Omental fat pad (tissue), 4 donors: ENCODE data around the gene CCL8. TPM values are rescaled to one million over a fixed set of nuclear protein-coding genes. Genes with fewer than 3 reads are reported as not detected.

ENCODE experiments used
- ATAC-seq: fragments of 150-250 bp; one replicate; pipeline ENCODE4 v1.9.1; 2016; ENCODE audit warnings: mild to moderate bottlenecking, moderate library complexity; ENCODE audit not compliant: low FRiP score
- DNase-seq: peaks from one replicate; pipeline ENCODE4 v3.0.0-alpha.2; 2019; ENCODE audit warnings: low spot score
- total RNA-seq, 4 donors: library from RNA; depleted of rRNA; stranded (reverse); fragments of >200 nt; gene quantifications; one replicate each; pipeline ENCODE4 v1.1.0, GENCODE V29; 2016
- TF ChIP-seq, protein P1 (sequence below), 3 donors: fragments of 450-650 bp; IDR thresholded peaks; one replicate each; pipeline ENCODE4 v1.5.1; 2016 to 2017; ENCODE audit warnings: antibody characterized with exemption in 3 of 3, mild to moderate bottlenecking in 3 of 3, moderate library complexity in 2 of 3

The CCL8 gene
- 1 to 10 TPM in 3 of 4 donors, under 1 TPM in 1; 0.56 to 3.4 (median 2.9) TPM for total RNA-seq

- DNase-seq (no peak), ATAC-seq (no peak)
- TF ChIP-seq, protein P1, sequence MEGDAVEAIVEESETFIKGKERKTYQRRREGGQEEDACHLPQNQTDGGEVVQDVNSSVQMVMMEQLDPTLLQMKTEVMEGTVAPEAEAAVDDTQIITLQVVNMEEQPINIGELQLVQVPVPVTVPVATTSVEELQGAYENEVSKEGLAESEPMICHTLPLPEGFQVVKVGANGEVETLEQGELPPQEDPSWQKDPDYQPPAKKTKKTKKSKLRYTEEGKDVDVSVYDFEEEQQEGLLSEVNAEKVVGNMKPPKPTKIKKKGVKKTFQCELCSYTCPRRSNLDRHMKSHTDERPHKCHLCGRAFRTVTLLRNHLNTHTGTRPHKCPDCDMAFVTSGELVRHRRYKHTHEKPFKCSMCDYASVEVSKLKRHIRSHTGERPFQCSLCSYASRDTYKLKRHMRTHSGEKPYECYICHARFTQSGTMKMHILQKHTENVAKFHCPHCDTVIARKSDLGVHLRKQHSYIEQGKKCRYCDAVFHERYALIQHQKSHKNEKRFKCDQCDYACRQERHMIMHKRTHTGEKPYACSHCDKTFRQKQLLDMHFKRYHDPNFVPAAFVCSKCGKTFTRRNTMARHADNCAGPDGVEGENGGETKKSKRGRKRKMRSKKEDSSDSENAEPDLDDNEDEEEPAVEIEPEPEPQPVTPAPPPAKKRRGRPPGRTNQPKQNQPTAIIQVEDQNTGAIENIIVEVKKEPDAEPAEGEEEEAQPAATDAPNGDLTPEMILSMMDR (IDR thresholded peaks at IDR 0.05): no peak
These were observed at the start of gene CCL8 for GRCh38 chr17:34319039-34319483. TSS of gene CCL8 (plus strand) at chr17:34319435. CDS start at chr17:34319502, 67 bp downstream.

- DNase-seq (no peak), ATAC-seq (peak; percentile 67)
- TF ChIP-seq, protein P1 (IDR thresholded peaks at IDR 0.05): no peak
These were observed 49.3 kb upstream of the CCL8 start, which contains the start of gene CCL7 for GRCh38 chr17:34269969-34270368. TSS of gene CCL7 (plus strand) at chr17:34270221. CDS start at chr17:34270291, 70 bp downstream.

GRCh38 chr17:34275881-34276280 is 43.4 kb upstream of the CCL8 start:
- no peak for DNase-seq
- ATAC-seq: no peak
- TF ChIP-seq, protein P1 (IDR thresholded peaks at IDR 0.05): no peak

- TF ChIP-seq, protein P1 (IDR thresholded peaks at IDR 0.05): no peak
- no peak for DNase-seq
- no peak for ATAC-seq
These were observed 42.4 kb upstream of the CCL8 start for GRCh38 chr17:34276826-34277225.

DNA sequence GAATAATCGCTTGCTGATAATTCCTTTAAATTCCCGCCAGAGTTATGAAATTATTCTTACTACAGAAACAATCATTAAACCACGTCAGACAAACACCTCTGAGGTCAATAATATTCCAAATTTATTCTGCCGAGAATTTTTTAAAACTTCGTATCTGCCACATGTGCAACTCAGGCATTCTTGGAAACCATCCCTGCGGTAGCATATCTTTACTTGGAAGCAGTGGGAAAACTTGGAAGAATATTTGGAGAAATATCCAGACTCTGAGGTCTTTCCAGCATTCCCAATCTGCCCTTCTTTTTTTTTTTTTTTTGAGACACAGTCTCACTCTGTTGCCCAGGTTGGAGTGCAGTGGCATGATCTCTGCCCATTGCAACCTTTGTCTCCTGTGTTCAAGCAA is 35.7 kb upstream of the CCL8 start:
- DNase-seq (no peak), ATAC-seq (no peak)
- TF ChIP-seq, protein P1 (IDR thresholded peaks at IDR 0.05): no peak

DNA sequence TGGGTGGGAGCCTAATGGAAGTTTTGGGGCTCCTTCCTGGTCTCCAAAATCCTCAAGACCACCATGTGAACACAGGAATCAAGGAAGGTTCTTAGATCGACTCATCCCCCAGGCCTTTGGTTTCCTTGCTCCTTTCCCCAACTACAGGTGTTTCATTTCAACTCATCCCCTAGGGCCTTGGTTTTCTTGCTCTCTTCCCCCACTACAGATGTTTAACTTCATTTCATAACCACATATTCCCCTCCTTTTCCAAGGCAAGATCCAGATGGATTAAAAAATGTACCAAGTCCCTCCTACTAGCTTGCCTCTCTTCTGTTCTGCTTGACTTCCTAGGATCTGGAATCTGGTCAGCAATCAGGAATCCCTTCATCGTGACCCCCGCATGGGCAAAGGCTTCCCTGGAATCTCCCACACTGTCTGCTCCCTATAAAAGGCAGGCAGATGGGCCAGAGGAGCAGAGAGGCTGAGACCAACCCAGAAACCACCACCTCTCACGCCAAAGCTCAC is 33.9 kb upstream of the CCL8 start, which contains the start of gene CCL11:
Gene CCL11 (plus strand): TSS at position 457 of the 507 bp plus-strand sequence. CDS start 67 bp downstream, outside the sequence.
- ATAC-seq: no peak
- TF ChIP-seq, protein P1 (IDR thresholded peaks at IDR 0.05): no peak
- no peak for DNase-seq

- no peak for ATAC-seq
- no peak for DNase-seq
- TF ChIP-seq, protein P1 (IDR thresholded peaks at IDR 0.05): no peak
These were observed 31.4 kb upstream of the CCL8 start for GRCh38 chr17:34287875-34288274.
